ENCODE measurements around the gene SCUBE3.

Gene SCUBE3

DNA sequence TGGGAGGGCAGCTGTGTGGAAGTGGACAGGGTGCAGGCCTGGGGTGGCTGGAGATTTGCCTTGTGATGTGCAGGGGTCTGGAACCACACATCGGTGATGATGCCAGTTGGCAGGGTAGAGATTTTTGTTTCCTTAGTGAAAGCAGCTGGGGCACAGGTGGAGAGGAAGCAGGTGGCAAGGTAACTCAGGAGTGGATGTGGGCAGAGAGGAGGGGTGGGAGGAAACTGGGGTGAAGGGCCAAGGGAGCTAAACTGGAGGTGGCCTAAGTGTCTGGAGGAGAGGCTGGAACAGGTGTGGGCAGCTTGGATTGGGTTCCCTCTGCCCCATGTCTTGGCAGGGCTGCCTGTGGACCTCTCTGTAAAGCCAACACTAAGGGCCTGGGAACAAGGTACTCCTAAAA lies 4.7 kb upstream of the SCUBE3 start:
- TF ChIP-seq, protein P1, sequence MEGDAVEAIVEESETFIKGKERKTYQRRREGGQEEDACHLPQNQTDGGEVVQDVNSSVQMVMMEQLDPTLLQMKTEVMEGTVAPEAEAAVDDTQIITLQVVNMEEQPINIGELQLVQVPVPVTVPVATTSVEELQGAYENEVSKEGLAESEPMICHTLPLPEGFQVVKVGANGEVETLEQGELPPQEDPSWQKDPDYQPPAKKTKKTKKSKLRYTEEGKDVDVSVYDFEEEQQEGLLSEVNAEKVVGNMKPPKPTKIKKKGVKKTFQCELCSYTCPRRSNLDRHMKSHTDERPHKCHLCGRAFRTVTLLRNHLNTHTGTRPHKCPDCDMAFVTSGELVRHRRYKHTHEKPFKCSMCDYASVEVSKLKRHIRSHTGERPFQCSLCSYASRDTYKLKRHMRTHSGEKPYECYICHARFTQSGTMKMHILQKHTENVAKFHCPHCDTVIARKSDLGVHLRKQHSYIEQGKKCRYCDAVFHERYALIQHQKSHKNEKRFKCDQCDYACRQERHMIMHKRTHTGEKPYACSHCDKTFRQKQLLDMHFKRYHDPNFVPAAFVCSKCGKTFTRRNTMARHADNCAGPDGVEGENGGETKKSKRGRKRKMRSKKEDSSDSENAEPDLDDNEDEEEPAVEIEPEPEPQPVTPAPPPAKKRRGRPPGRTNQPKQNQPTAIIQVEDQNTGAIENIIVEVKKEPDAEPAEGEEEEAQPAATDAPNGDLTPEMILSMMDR (conservative IDR thresholded peaks at IDR 0.05; ENCODE audit: low read length), result no peak
- no peak overlapping the region for H3K4me3 ChIP-seq (ENCODE audit: low read length)
- DNase-seq (ENCODE audit: low read depth), result no peak

DNA sequence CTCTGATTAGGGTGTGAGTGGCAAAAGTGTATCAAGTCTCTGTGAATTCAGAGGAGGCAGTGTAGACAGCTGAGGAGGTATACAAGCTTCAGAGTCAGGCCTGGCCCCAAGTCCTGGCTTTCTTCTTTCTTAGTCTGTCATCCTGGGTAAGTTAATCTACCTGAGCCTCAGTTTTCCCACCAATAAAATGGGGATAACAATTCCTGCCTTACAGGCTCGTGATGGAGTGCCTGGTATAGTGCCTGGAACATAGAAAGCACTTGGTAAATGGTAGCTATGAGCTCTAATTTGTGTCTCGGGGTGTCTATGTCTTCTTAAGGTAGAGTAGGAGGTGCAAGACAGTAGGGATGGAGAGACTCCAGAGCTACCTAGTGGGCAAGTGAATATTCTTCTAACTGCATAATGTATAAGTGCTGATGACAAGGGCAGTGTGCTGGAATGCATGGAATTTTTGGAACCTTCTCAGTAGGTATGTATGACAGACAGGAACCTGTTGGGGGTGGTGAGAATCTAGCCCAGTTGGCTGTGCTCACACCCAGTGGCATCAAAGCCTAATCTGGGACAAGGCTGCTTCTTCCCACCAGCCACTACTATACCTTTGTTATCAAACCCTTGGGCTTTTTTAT lies 4.0 kb upstream of the SCUBE3 start:
- no peak overlapping the region for H3K4me3 ChIP-seq (ENCODE audit: low read length)
- DNase-seq (ENCODE audit: low read depth), result no peak
- TF ChIP-seq, protein P1 (conservative IDR thresholded peaks at IDR 0.05; ENCODE audit: low read length), result no peak

DNA sequence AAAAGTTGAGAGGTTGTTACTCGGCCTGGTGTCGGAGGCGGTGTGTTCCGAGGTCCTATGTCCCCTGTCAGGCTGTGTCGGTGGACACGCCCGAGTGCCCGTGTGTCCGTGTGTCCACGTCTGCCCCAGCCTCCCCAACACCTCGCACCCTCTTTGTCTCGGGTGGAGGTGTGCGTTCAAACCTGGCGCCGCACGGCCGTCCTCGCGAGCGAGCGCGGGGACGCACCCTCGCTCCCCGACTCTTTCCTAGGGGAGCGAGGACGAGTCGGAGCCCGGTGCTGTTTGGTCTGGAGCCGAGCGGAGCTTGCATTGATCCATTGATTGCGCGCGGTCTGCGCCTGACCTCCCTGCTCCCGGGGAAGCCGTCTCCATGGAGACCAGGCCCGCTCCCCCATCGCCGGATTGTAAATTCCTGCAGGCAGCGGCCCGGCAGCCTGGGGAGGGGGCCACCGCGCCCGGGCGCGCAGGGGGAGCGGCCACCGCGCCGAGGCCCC lies 411 bp upstream of the SCUBE3 start:
- TF ChIP-seq, protein P1 (conservative IDR thresholded peaks at IDR 0.05; ENCODE audit: low read length), result no peak
- no peak for DNase-seq (ENCODE audit: low read depth)
- peak overlapping the region; percentile 69 for H3K4me3 ChIP-seq (ENCODE audit: low read length)

DNA sequence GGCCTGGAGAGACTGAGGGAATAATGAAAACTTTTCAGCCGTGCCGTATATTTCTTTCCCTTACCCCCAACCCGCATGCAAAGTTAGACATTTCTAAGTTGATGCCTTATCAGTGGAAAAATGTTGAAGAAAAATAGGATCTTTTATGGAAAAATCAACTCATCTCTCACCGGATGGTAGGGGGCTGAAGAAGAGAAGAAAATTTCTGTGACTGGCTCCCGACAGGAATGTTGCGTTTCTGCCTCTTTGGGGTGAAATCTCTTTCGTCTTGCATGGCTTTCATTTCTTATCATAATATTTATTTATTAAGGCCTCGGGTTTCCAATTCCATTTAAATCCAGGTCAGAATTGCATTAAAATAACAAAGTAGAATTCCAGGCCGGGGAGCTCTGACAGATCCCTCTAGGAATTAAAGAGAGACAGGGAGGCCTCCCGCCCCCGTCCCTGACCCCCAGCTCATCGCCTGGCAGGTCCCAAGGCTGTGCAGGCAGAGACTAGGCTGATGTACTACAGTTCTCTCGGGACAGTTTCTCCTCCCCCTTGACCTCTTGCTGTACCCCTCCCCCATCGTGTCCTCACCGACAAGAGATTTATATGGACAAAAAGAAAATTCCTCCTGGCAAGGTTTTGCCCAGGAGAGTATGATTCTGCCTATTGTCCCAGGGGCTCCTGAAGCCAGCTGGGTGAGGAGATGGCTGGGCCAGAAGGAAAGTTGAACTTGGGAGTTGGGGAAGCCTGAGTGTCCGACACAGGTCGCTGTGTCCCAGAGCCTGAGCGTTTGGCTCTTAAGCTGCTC lies 1.3 kb downstream of the SCUBE3 start:
- no peak for DNase-seq (ENCODE audit: low read depth)
- H3K4me3 ChIP-seq (ENCODE audit: low read length), result peak overlapping the region; percentile 69
- TF ChIP-seq, protein P1 (conservative IDR thresholded peaks at IDR 0.05; ENCODE audit: low read length), result no peak

DNA sequence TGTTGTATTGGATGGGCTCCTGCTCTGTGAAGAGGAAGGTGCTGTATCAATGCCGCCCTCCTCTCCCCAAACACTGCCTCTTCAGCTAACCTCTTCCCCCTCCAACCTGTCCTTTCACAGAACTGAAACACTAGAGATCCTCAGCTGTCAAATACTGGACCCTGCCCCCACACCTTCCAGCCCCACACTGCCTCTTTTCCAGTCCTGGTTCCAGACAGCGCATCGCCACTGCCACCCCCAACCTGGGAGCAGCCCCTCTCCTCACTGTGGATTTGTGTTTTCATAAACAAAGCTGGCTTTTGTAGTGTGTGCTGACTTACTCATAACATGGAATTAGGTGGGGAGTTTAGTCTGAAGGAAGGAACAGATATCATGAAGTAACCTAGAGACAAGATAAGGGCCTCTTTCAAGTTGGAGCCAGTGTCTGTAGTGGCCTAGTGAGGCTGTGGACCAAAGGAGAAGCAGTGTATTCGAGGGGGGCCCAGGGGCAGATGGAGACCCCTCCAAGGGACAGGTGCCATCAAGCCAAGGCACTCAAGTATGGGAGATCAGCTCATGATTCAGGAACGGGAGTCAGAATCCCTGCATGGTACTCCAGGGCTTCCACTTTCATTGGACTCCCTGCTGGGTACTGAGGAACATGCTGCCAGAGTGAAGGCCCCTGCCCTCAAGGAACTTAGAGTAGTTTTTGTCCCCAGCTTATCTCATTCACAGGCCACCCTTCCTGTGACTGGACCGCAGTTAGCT lies 2.1 kb downstream of the SCUBE3 start:
- no peak for DNase-seq (ENCODE audit: low read depth)
- H3K4me3 ChIP-seq (ENCODE audit: low read length), result no peak overlapping the region; the same call in 1 of the 2 replicates
- TF ChIP-seq, protein P1 (conservative IDR thresholded peaks at IDR 0.05; ENCODE audit: low read length), result no peak

DNA sequence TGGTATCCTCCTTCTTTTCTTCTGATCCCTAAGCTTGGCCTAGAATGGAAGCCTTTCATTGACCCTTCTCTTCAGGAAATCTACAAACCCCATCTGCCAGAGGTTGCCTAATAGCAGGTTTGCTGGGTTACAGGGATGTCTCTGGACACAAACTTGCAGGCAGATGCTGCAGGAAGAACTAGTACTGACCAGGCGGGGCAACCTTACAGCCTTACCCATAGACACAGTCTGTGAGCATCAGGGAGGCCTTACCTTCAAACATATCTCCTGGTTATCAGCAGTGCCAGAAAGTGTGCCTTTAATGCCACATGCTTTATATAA lies 2.6 kb downstream of the SCUBE3 start:
- TF ChIP-seq, protein P1 (conservative IDR thresholded peaks at IDR 0.05; ENCODE audit: low read length), result no peak
- peak; percentile 22 for DNase-seq (ENCODE audit: low read depth)
- no peak overlapping the region for H3K4me3 ChIP-seq (ENCODE audit: low read length)
